ENCODE data around the gene MGAT3.

- TF ChIP-seq, protein P1, sequence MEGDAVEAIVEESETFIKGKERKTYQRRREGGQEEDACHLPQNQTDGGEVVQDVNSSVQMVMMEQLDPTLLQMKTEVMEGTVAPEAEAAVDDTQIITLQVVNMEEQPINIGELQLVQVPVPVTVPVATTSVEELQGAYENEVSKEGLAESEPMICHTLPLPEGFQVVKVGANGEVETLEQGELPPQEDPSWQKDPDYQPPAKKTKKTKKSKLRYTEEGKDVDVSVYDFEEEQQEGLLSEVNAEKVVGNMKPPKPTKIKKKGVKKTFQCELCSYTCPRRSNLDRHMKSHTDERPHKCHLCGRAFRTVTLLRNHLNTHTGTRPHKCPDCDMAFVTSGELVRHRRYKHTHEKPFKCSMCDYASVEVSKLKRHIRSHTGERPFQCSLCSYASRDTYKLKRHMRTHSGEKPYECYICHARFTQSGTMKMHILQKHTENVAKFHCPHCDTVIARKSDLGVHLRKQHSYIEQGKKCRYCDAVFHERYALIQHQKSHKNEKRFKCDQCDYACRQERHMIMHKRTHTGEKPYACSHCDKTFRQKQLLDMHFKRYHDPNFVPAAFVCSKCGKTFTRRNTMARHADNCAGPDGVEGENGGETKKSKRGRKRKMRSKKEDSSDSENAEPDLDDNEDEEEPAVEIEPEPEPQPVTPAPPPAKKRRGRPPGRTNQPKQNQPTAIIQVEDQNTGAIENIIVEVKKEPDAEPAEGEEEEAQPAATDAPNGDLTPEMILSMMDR (IDR thresholded peaks at IDR 0.05; ENCODE audit: extremely low read depth in 1 of 2, insufficient read depth in 1 of 2, low read depth in 1 of 2, low read length in 2 of 2): no peak
- TF ChIP-seq, protein P2, sequence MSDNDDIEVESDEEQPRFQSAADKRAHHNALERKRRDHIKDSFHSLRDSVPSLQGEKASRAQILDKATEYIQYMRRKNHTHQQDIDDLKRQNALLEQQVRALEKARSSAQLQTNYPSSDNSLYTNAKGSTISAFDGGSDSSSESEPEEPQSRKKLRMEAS (IDR thresholded peaks at IDR 0.05; ENCODE audit: insufficient read depth, insufficient read length): no peak
- TF ChIP-seq EZH2 (IDR thresholded peaks at IDR 0.05; ENCODE audit: borderline replicate concordance, low read depth, low read length, severe bottlenecking): no peak
- TF ChIP-seq POLR2A (IDR thresholded peaks at IDR 0.05; ENCODE audit: low read depth, low read length): no peak
- no peak for TF ChIP-seq POLR2AphosphoS5 (IDR thresholded peaks at IDR 0.05; ENCODE audit: insufficient read depth, low read depth, low read length)
- TF ChIP-seq FOS (IDR thresholded peaks at IDR 0.05; ENCODE audit: borderline replicate concordance, insufficient read depth, low read length): no peak
These were observed 17.7 kb downstream of the MGAT3 start for GRCh38 chr22:39474351-39475111.

All from endothelial cell of umbilical vein (primary cell).